ENCODE results near the gene GPR62.

DNA sequence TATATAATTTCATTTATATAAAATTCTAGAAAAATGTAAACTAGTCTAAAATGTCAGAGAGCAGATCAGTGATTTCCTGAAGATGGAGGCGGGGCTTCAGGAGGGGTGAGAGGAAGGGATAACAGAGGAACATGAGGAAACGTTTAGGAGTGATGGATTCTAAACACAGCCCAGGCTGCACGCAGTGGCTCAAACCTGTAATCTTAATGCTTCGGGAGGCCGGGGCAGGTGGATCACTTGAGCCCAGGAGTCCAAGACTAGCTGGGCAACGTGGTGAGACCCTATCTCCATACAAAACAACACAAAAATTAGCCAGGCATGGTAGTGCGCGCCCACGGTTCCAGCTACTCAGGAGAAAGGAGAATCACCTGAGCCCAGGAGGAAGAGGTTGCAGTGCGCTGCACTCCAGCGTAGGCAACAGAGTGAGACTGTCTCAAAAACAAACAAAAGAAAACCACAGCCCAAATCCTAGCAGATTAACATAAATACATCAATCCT lies 34.1 kb upstream of the GPR62 start:
- TF ChIP-seq, protein P1, sequence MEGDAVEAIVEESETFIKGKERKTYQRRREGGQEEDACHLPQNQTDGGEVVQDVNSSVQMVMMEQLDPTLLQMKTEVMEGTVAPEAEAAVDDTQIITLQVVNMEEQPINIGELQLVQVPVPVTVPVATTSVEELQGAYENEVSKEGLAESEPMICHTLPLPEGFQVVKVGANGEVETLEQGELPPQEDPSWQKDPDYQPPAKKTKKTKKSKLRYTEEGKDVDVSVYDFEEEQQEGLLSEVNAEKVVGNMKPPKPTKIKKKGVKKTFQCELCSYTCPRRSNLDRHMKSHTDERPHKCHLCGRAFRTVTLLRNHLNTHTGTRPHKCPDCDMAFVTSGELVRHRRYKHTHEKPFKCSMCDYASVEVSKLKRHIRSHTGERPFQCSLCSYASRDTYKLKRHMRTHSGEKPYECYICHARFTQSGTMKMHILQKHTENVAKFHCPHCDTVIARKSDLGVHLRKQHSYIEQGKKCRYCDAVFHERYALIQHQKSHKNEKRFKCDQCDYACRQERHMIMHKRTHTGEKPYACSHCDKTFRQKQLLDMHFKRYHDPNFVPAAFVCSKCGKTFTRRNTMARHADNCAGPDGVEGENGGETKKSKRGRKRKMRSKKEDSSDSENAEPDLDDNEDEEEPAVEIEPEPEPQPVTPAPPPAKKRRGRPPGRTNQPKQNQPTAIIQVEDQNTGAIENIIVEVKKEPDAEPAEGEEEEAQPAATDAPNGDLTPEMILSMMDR (conservative IDR thresholded peaks at IDR 0.05 in 1 of 2, IDR thresholded peaks at IDR 0.05 in 1 of 2; ENCODE audit: extremely low read depth in 1 of 2, insufficient read depth in 1 of 2, low read depth in 1 of 2, low read length in 2 of 2) = no peak
- no peak for TF ChIP-seq EZH2 (IDR thresholded peaks at IDR 0.05; ENCODE audit: borderline replicate concordance, low read length)
